Upper lobe of left lung (tissue), 4 donors: ENCODE data around the gene DUSP23.

Source experiments
- CTCF ChIP-seq, 6 experiments: fragments of 450-650 bp in 4 of 6; fragments of 200-600 bp in 2 of 6; sonication (generic) in 2 of 6; IDR thresholded peaks; one replicate each; pipeline ENCODE4 v1.5.1; 2016 to 2019; ENCODE audit warnings: antibody characterized with exemption in 6 of 6
- POLR2A ChIP-seq, 4 donors: fragments of 450-650 bp; IDR thresholded peaks; one replicate each; pipeline ENCODE4 v1.5.1; 2016 to 2017; ENCODE audit warnings: antibody characterized with exemption in 4 of 4, mild to moderate bottlenecking in 2 of 4
- POLR2AphosphoS5 ChIP-seq, 2 donors: sonication (generic); formaldehyde crosslinking; IDR thresholded peaks; one replicate each; pipeline ENCODE4 v1.5.1; 2017; ENCODE audit warnings: antibody characterized with exemption in 2 of 2

GRCh38 chr1:159781992-159782391, 1.2 kb downstream of the DUSP23 start:
- TF ChIP-seq CTCF (IDR thresholded peaks at IDR 0.05) (no peak), POLR2AphosphoS5 (IDR thresholded peaks at IDR 0.05) (no peak), POLR2A (IDR thresholded peaks at IDR 0.05) (no peak)
